ENCODE data around the gene SCARB1.
"Not testable (repeated sequence)": the region's sequence is repeated elsewhere in the genome, so short reads cannot be mapped to it uniquely, and the experiment has no call there.

SCARB1 gene

GRCh38 chr12:124883263-124884130 lies 19.8 kb upstream of the SCARB1 start:
- DNase-seq (ENCODE audit: low read depth in 1 of 2, low spot score in 1 of 2): no peak

- no peak for DNase-seq (ENCODE audit: low read depth in 1 of 2, low spot score in 1 of 2)
Measured at GRCh38 chr12:124881123-124881522, 17.5 kb upstream of the SCARB1 start.

GRCh38 chr12:124880335-124880734 lies 16.7 kb upstream of the SCARB1 start:
- not testable (repeated sequence) for DNase-seq (ENCODE audit: low read depth in 1 of 2, low spot score in 1 of 2)

DNA sequence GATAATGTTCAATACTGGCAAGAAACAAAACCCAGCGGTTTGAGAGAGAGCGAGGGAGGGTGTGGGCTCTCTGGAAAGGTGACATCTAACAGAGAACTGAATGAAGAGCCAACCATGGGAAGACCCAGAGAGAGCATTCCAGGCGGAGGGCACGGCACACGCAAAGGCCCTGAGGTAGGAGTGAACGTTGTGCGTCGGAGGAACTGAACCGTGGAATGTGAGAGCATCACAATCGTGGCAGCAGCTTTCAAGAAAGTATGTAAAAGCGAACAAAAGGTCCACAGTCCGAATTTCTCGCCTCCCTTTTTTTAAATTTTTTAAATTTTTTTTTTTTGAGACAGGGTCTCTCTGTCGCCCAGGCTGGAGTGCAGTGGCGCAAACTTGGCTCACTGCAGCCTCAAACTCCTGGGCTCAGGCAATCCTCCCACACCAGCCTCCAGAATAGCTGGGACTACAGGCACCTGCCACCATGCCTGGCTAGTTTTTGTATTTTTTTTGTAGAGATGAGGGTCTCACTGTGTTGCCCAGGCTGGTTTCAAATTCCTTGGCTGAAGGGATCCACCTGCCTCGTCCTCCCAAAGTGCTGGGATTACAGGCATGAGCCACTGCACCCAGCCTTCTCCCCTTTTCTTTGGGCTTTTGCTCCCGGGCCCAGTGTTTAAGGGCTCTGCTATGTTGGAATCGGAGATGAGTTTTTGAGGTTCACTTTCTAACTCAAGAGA lies 15.3 kb upstream of the SCARB1 start:
- no peak for DNase-seq (ENCODE audit: low read depth in 1 of 2, low spot score in 1 of 2)

GRCh38 chr12:124877423-124877822 lies 13.8 kb upstream of the SCARB1 start:
- no peak for DNase-seq (ENCODE audit: low read depth in 1 of 2, low spot score in 1 of 2)

DNA sequence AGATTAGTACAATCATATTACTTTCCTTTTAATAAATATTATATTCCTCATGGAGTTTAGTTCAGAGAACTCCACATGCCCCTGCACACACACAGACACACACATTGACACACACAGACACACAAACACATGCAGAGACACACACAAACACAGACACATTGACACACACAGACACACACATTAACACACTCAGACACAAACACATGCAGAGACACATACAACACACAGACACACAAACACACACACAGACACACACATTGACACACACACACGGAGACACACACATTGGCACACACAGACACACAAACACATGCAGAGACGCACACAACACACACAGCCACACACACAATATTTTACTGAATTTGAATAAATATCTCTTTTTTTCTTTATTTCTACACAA lies 12.5 kb upstream of the SCARB1 start:
- DNase-seq (ENCODE audit: low read depth in 1 of 2, low spot score in 1 of 2): no peak

DNA sequence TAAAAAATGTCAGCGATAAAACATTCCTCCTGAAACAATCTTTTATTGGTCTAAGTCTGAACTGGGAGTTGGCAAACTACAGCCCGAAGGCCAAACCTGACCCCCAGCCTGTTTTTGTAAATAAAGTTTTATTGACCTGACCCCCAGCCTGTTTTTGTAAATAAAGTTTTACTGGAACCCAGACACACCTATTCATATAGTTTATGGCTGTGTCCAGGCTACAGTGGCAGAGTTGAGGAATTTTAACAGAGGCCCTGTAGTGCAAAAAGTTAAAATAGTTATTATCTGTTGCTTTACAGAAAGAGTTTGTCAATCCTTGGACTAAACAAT lies 12.1 kb upstream of the SCARB1 start:
- no peak for DNase-seq (ENCODE audit: low read depth in 1 of 2, low spot score in 1 of 2)

- DNase-seq (ENCODE audit: low read depth in 1 of 2, low spot score in 1 of 2): no peak
Measured at GRCh38 chr12:124874988-124875802, 11.5 kb upstream of the SCARB1 start.

DNA sequence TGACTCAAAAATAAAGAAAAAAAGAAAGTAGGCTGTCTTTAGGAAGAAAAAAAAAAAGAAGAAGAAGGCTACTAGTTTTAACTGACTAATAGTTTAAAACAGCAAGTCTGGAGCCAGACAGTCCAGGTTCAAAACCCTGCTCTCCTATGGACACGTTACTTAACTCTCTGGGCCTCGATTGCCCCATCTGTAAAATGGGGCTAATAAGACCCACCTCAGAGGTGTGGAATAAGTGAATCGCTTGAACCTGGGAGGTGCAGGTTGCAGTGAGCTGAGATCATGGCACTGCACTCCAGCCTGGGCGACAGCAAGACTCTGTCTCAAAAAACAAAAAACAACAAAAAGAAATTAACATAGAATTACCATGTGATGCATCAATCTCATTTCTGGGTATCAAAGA lies 10.5 kb upstream of the SCARB1 start:
- no peak for DNase-seq (ENCODE audit: low read depth in 1 of 2, low spot score in 1 of 2)

DNA sequence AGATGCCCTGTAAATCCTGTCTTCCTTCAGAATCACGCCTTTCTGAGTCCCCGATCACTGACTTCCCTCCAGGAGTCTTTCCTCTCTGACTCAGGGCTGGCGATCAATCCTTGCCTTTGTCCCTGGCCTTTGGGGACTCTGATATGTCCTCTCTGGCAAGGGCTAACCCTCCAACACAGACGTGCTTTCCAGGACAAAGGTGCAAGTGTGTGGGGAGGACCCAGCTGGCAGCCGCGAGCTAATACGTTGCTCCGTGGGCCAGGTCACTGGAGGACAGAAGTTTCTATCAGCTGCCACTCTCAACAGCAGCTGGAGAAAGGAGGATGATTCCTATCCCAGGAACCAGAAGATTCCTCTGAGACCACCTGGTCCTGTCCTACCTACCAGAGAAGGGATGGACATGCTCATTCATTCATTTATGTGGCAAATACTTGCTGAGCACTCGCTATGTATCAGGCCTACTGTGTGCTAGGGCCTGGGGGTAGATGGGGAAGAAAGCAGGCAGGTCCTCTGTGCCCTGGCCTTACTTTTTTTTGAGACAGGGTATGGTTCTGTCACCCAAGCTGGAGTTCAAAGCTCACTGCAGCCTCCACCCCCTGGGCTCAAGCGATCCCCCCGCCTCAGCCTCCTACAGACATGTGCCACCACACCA lies 8.5 kb upstream of the SCARB1 start:
- DNase-seq (ENCODE audit: low read depth in 1 of 2, low spot score in 1 of 2): no peak

DNA sequence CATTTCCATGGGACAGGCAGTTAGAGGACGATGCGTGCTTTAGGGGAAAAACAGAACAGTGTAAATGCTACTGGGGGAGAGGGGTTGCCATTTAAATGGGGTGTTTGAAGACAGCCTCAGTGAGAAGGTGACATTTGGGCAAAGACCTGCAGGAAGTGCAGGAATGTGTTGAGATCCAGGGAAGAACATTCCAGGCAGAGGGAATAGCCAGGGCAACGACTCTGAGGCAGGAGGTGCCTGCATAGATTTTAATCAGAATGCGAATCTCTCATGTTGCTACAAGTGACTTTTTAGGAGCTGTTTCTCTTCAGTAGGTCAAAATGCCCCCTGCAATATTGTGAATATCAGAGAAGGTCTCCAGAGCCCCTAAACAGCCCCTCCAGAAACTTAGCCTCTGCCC lies 7.6 kb upstream of the SCARB1 start:
- no peak for DNase-seq (ENCODE audit: low read depth in 1 of 2, low spot score in 1 of 2)

DNA sequence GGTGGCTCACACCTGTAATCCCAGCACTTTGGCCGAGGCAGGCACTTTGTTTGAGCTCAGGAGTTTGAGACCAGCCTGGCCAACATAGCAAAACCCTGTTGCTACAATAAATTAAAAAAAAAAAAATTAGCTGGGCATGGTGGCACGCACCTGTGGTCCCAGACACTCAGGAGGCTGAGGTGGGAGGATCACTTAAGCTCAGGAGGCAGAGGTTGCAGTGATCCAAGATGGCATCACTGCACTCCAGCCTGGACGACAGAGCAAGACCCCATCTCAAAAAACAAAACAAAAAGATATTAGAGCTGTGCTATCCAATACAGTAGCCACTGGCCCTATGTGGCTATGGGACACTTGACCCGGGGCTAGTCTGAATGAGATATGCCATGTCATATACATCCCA lies 6.9 kb upstream of the SCARB1 start:
- DNase-seq (ENCODE audit: low read depth in 1 of 2, low spot score in 1 of 2): no peak

- no peak for DNase-seq (ENCODE audit: low read depth in 1 of 2, low spot score in 1 of 2)
Measured at GRCh38 chr12:124869059-124869665, 5.5 kb upstream of the SCARB1 start.

DNA sequence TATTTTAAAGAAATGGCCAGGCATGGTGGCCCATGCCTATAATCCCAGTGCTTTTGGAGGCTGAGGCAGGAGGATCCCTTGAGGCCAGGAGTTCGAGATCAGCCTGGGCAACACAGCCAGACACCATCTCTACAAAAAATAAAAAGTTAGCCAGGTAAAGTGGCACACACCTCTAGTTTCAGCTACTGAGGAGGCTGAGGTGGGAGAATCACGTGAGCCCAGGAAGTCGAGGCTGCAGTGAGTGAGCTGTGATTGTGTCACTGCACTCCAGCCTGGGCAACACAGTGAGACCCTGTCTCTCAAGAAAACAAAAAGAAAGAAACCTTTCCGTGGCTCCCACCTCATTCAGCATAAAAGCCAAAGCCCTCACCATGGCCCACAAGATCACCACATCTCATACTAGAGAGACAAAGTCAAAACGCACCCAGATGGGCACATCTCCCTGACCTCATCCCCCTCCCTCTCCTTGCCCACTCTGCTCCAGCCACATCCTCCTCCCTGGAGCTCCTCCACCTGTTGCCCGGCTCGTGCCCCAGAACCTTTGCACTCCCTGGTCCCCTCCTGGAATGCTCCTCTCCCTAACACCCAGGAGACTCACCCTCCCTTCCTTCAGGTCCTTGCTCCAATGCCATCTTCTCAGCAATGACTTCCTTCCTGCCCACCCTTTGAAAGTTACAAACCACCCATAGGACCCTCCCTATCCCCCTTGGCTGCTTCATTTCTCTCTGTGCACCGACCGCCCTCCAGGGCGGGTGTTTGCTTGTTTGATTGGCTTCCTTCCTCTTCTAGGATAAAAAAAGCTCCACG lies 4.8 kb upstream of the SCARB1 start:
- DNase-seq (ENCODE audit: low read depth in 1 of 2, low spot score in 1 of 2): no peak

GRCh38 chr12:124867401-124867930 lies 3.8 kb upstream of the SCARB1 start:
- DNase-seq (ENCODE audit: low read depth in 1 of 2, low spot score in 1 of 2): no peak

DNA sequence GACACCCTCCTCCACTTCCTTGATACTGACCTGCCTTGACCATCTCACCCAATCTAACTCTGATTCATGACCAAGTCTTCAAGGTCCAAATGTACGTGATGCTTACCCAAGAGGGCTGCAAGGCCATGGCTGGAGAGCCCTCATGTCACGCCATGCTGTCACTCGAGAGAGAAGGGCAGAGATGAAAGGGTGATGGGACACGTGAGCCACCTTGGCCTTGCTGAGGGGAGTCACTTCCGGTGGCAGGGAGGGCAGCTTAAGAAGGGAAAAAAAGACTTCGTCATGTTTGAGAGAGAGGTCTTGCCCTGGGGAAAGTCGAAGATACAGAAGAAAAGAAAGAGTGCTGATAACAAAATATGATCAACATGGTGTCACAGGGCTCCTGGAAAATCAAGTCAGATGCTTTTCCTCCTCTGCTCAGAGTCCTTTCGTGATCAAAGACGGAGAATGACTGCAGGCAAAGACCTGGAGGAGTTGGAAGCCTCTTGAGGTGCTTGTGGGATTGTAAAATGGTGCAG lies 3.3 kb upstream of the SCARB1 start:
- DNase-seq (ENCODE audit: low read depth in 1 of 2, low spot score in 1 of 2): no peak

DNA sequence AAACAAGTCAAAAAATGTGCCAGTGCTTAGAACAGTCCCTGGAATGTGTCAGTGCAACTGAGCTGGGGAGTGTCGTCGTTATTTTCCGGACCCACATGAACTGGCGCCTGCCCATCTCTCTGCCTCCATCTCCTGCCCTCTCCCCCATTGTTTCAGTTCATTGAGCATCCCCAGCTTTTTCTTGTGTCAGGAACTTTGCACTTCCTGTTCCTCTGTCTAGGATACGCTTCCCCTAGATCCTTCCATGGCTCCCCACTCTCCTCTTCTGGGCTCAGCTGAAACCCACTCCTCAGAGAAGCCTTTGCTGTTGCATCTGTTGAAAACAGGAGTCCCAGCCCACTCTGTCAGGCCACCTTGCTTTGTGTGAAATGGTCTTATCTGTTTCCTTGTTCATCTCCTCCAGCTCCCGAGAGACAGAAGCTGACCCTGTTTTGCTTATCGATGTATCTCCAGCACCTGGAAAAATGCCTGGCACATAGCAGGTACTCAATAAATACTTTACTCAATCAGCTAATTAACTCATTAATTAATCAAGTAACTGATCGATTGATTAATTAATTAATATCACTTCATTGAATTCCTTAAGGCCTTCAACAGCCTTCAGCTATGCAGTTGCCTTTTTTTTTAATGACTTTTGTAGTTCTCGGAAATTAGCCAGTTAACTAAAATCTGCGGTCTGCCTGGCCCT lies 2.7 kb upstream of the SCARB1 start:
- DNase-seq (ENCODE audit: low read depth in 1 of 2, low spot score in 1 of 2): no peak

- no peak for DNase-seq (ENCODE audit: low read depth in 1 of 2, low spot score in 1 of 2)
Measured at GRCh38 chr12:124865728-124866127, 2.1 kb upstream of the SCARB1 start.

DNA sequence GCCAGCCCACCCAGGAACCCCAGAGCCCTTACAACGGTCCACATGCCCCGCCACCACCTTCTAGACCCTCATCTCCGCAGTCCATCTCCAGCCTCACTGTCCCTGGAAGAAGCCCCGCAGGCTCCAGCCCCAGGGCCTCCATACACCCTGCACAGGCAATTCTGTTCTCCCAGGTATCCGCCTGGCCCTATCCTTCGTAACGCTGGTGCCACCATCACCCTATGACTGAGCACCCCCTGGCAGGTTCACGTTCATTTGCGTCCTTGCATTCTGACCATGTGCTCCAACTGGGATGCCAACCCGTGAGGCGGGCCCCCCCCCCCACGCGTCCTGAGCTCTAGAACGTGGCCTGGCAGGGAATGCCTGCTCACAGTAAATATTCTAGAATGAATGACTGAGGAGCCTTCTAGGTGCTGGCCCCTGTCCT lies 675 bp upstream of the SCARB1 start:
- DNase-seq (ENCODE audit: low read depth in 1 of 2, low spot score in 1 of 2): no peak

Data from stimulated activated CD4-positive, alpha-beta T cell treated with anti-CD3 and anti-CD28 coated beads, Interleukin-15, amount 100 ng/mL, for 1 hour (primary cell).